H1 (cell line): Measurements from ENCODE around the gene UBALD1. TPM values are rescaled to one million over a fixed set of nuclear protein-coding genes. Genes with fewer than 3 reads are reported as not detected.

Experiments used
- CTCF ChIA-PET: fragments of 300-600 bp; sonication (Branson Sonifier 250); formaldehyde crosslinking; loops from one replicate; lab custom pipeline; 2021; ENCODE audit not compliant: partially characterized antibody; lab: Charles Lee
- POLR2A ChIA-PET: fragments of 300-600 bp; sonication (Branson Sonifier 250); formaldehyde crosslinking; loops from one replicate; lab custom pipeline; 2021; ENCODE audit warnings: inconsistent platforms; ENCODE audit not compliant: partially characterized antibody; lab: Charles Lee
- DNase-seq, 2 experiments: peaks; one replicate each; pipeline versions ENCODE4 v3.0.0 to v3.0.0-alpha.2; 2010 to 2022; ENCODE audit warnings: low spot score in 2 of 2, low read depth in 1 of 2, mixed read lengths in 1 of 2
- FAIRE-seq: peaks from 2 replicates; lab custom pipeline; 2011; peaks lifted over from hg19 to GRCh38; lab: Jason Lieb, UNC
- H2AFZ ChIP-seq: 2 replicates; pipeline ENCODE4 v1.8.1; 2012; ENCODE audit warnings: low read length, inconsistent platforms
- H2AK5ac ChIP-seq: 2 replicates; pipeline ENCODE4 v1.6.1; 2013; ENCODE audit warnings: low read depth, low read length
- H2BK120ac ChIP-seq: replicated peaks from 2 replicates; pipeline ENCODE3; 2013; ENCODE audit warnings: low read depth, low read length, inconsistent platforms
- H2BK12ac ChIP-seq: 2 replicates; pipeline ENCODE4 v1.6.1; 2013; ENCODE audit warnings: low read depth, low read length
- H2BK15ac ChIP-seq: 2 replicates; pipeline ENCODE4 v1.6.1; 2013; ENCODE audit warnings: low read length
- H2BK20ac ChIP-seq: 2 replicates; pipeline ENCODE4 v1.6.1; 2013; ENCODE audit warnings: low read length
- H2BK5ac ChIP-seq: 2 replicates; pipeline ENCODE4 v1.6.1; 2013; ENCODE audit warnings: low read depth, low read length
- H3K14ac ChIP-seq: 2 replicates; pipeline ENCODE4 v1.6.1; 2013; ENCODE audit warnings: inconsistent platforms; ENCODE audit not compliant: insufficient read length
- H3K18ac ChIP-seq: 2 replicates; pipeline ENCODE4 v1.6.1; 2013; ENCODE audit warnings: low read length; ENCODE audit errors: extremely low read depth
- H3K23ac ChIP-seq: 2 replicates; pipeline ENCODE4 v1.6.1; 2013; ENCODE audit warnings: inconsistent platforms; ENCODE audit not compliant: insufficient read length
- H3K23me2 ChIP-seq: 2 replicates; pipeline ENCODE4 v1.6.1; 2013; ENCODE audit warnings: low read depth, low read length
- H3K27ac ChIP-seq: 2 replicates; pipeline ENCODE4 v1.6.1; 2011; ENCODE audit warnings: low read depth, low read length, inconsistent platforms
- H3K27me3 ChIP-seq, 4 experiments: replicated peaks in 1 of 4; 1 replicate in 1 of 4; 2 replicates in 3 of 4; pipeline versions ENCODE4 v1.6.1 to v1.8.1; 2011 to 2013; ENCODE audit warnings: low read length in 3 of 4, mild to moderate bottlenecking in 3 of 4, inconsistent platforms in 2 of 4, mixed read lengths in 2 of 4, moderate library complexity in 1 of 4; ENCODE audit not compliant: control insufficient read depth in 3 of 4, insufficient read depth in 3 of 4; ENCODE audit errors: extremely low read depth in 1 of 4
- H3K36me3 ChIP-seq, 4 experiments: 2 replicates each; pipeline versions ENCODE4 v1.6.1 to v1.8.1; 2011 to 2013; ENCODE audit warnings: mild to moderate bottlenecking in 4 of 4, low read length in 3 of 4, moderate library complexity in 2 of 4, control low read depth in 1 of 4, inconsistent platforms in 1 of 4; ENCODE audit not compliant: insufficient read depth in 4 of 4, control insufficient read depth in 2 of 4
- H3K4ac ChIP-seq: replicated peaks from 2 replicates; pipeline ENCODE3; 2013; ENCODE audit warnings: low read length, low read depth, mixed read lengths, inconsistent platforms; ENCODE audit not compliant: insufficient read length
- H3K4me1 ChIP-seq, 4 experiments: replicated peaks in 1 of 4; 1 replicate in 1 of 4; 2 replicates in 3 of 4; pipeline versions ENCODE4 v1.6.1 to v1.8.1; 2011 to 2013; ENCODE audit warnings: low read length in 3 of 4, inconsistent platforms in 2 of 4, mixed read lengths in 1 of 4; ENCODE audit not compliant: insufficient read depth in 4 of 4, control insufficient read depth in 3 of 4
- H3K4me2 ChIP-seq, 2 experiments: 2 replicates each; pipeline versions ENCODE4 v1.6.1 to v1.8.1; 2011 to 2013; ENCODE audit warnings: low read depth in 2 of 2, low read length in 2 of 2, control low read depth in 1 of 2, inconsistent platforms in 1 of 2, mild to moderate bottlenecking in 1 of 2; ENCODE audit not compliant: insufficient read depth in 1 of 2
- H3K4me3 ChIP-seq, 4 experiments: fragments of 200-600, 300-600 bp in 1 of 4; sonication (generic), shearing (Covaris generic), sonication (Bioruptor Twin) in 1 of 4; 2 replicates each; pipeline versions ENCODE4 v1.5.1 to v1.8.1; 2011 to 2016; ENCODE audit warnings: low read length in 4 of 4, low read depth in 3 of 4, control low read depth in 2 of 4, inconsistent platforms in 2 of 4, mild to moderate bottlenecking in 2 of 4, mixed read lengths in 1 of 4, moderate library complexity in 1 of 4; ENCODE audit not compliant: insufficient read depth in 2 of 4; ENCODE audit errors: extremely low read depth in 1 of 4
- H3K56ac ChIP-seq: replicated peaks from 2 replicates; pipeline ENCODE3; 2013; ENCODE audit warnings: low read depth, mild to moderate bottlenecking, mixed read lengths, low read length, inconsistent platforms; ENCODE audit not compliant: insufficient read length
- H3K79me1 ChIP-seq: 2 replicates; pipeline ENCODE4 v1.6.1; 2013; ENCODE audit warnings: low read depth, low read length, control low read depth
- H3K79me2 ChIP-seq, 2 experiments: 2 replicates each; pipeline versions ENCODE4 v1.6.1 to v1.8.1; 2012 to 2013; ENCODE audit warnings: low read length in 2 of 2, mild to moderate bottlenecking in 2 of 2, inconsistent platforms in 1 of 2; ENCODE audit not compliant: insufficient read depth in 2 of 2, control insufficient read depth in 1 of 2
- H3K9ac ChIP-seq, 4 experiments: replicated peaks in 1 of 4; 1 replicate in 1 of 4; 2 replicates in 3 of 4; pipeline versions ENCODE4 v1.6.1 to v1.8.1; 2011 to 2013; ENCODE audit warnings: low read depth in 3 of 4, low read length in 3 of 4, control low read depth in 2 of 4, mild to moderate bottlenecking in 2 of 4, moderate library complexity in 2 of 4, inconsistent platforms in 1 of 4; ENCODE audit errors: extremely low read depth in 1 of 4
- H3K9me3 ChIP-seq, 2 experiments: 2 replicates each; pipeline versions ENCODE4 v1.6.1 to v1.8.1; 2012 to 2013; ENCODE audit warnings: mild to moderate bottlenecking in 2 of 2, moderate library complexity in 2 of 2, control low read depth in 1 of 2, inconsistent platforms in 1 of 2, low read depth in 1 of 2, low read length in 1 of 2, mixed read lengths in 1 of 2; ENCODE audit not compliant: insufficient read depth in 2 of 2
- H4K20me1 ChIP-seq, 2 experiments: replicated peaks in 1 of 2; 2 replicates each; pipeline versions ENCODE3 to v1.8.1; 2011 to 2013; ENCODE audit warnings: inconsistent platforms in 2 of 2, low read length in 2 of 2, mild to moderate bottlenecking in 1 of 2; ENCODE audit not compliant: insufficient read depth in 2 of 2, control insufficient read depth in 1 of 2
- H4K5ac ChIP-seq: 2 replicates; pipeline ENCODE4 v1.6.1; 2013; ENCODE audit warnings: low read length, low read depth, mixed read lengths, inconsistent platforms; ENCODE audit not compliant: insufficient read length
- H4K8ac ChIP-seq: 2 replicates; pipeline ENCODE4 v1.8.0; 2013; ENCODE audit warnings: mild to moderate bottlenecking, moderate library complexity, low read length, inconsistent platforms; ENCODE audit not compliant: insufficient read depth; ENCODE audit errors: extremely low read depth
- H4K91ac ChIP-seq: replicated peaks from 2 replicates; pipeline ENCODE3; 2013; ENCODE audit warnings: low read length, mixed read lengths, inconsistent platforms; ENCODE audit not compliant: insufficient read length
- ATF2 ChIP-seq: IDR thresholded peaks from 2 replicates; pipeline ENCODE4 v1.6.1; 2012; ENCODE audit warnings: low read length, inconsistent platforms
- CTCF ChIP-seq, 3 experiments: IDR thresholded peaks; 1 replicate in 2 of 3; 2 replicates in 1 of 3; pipeline versions ENCODE4 v1.5.1 to v1.6.1; 2011; ENCODE audit warnings: low read length in 3 of 3, mild to moderate bottlenecking in 3 of 3, inconsistent platforms in 2 of 3, low read depth in 1 of 3, moderate library complexity in 1 of 3; ENCODE audit not compliant: insufficient read depth in 1 of 3; ENCODE audit errors: control extremely low read depth in 1 of 3
- EP300 ChIP-seq, 2 experiments: IDR thresholded peaks; 1 replicate in 1 of 2; 2 replicates in 1 of 2; pipeline ENCODE4 v1.6.1; 2011 to 2012; ENCODE audit warnings: low read depth in 2 of 2, low read length in 2 of 2, mild to moderate bottlenecking in 2 of 2, borderline replicate concordance in 1 of 2, inconsistent platforms in 1 of 2, moderate library complexity in 1 of 2
- KDM4A ChIP-seq: IDR thresholded peaks from one replicate; pipeline ENCODE4 v1.7.1; 2012; ENCODE audit warnings: low read depth, mild to moderate bottlenecking, moderate library complexity, low read length, inconsistent platforms; ENCODE audit not compliant: severe bottlenecking
- MAFK ChIP-seq: IDR thresholded peaks from 2 replicates; pipeline ENCODE4 v1.6.1; 2012; ENCODE audit warnings: low read depth, mild to moderate bottlenecking, improper control_type of control experiment, low read length
- MAX ChIP-seq: IDR thresholded peaks from 2 replicates; pipeline ENCODE4 v1.6.1; 2012; ENCODE audit warnings: inconsistent platforms
- POU5F1 ChIP-seq: IDR thresholded peaks from 2 replicates; pipeline ENCODE4 v1.6.1; 2011; ENCODE audit warnings: low read depth, mild to moderate bottlenecking, low read length, moderate library complexity
- SRF ChIP-seq: IDR thresholded peaks from 2 replicates; pipeline ENCODE4 v1.6.1; 2011; ENCODE audit warnings: mild to moderate bottlenecking, low read depth, low read length, moderate library complexity
- WGBS, 2 experiments: shearing (Covaris generic) in 1 of 2; methylation state at CpG; one replicate each; pipeline versions ENCODE4 v1.1.6 to v1.1.7; 2013 to 2015; ENCODE audit warnings: low lambda C conversion rate in 2 of 2, mixed read lengths in 2 of 2, inconsistent platforms in 1 of 2, low coverage in 1 of 2, missing lambda C conversion rate in 1 of 2; ENCODE audit not compliant: insufficient replicate concordance in 2 of 2, insufficient coverage in 1 of 2, insufficient read length in 1 of 2; ENCODE audit errors: extremely low coverage in 1 of 2, missing lambda C conversion rate in 1 of 2; 5-methylcytosine and 5-hydroxymethylcytosine counted together
- polyA plus RNA-seq, 7 experiments: library from polyadenylated mRNA; depleted of rRNA in 3 of 7; stranded (reverse) in 5 of 7; unstranded in 2 of 7; fragments of >200 nt in 5 of 7; fragments of 200-250 nt in 2 of 7; gene quantifications; 1 replicate in 5 of 7; 2 replicates in 1 of 7; 4 replicates in 1 of 7; pipeline versions ENCODE4 v1.2.1 to v1.2.3, GENCODE V29; 2011 to 2013; ENCODE audit warnings: missing spikeins in 2 of 7, mixed read lengths in 2 of 7
- total RNA-seq: library from RNA; stranded (reverse); fragmentation: NEBNext Ultra II Directional; extraction: Animal tissue kit (Norgen Biotek cat#: 25700); gene quantifications from 2 replicates; pipeline ENCODE4 v1.2.1, GENCODE V29; 2021

UBALD1 gene
- total and polyA plus RNA-seq, 2 of the 8 experiments (the other 6 are each of a cell fraction or from before 2014, with no cell fraction given): 28.6 to 62.0 TPM

GRCh38 chr16:4651827-4652226, 37.1 kb upstream of the UBALD1 start:
- no peak overlapping the region for H3K4ac ChIP-seq
- no peak overlapping the region for H3K27ac ChIP-seq
- no peak for FAIRE-seq
- no peak overlapping the region for H4K8ac ChIP-seq
- ChIA-PET CTCF (interaction anchor here (0.7 to 2.9 kb wide), 11 partner anchors 9 to 144 kb away, joined by 3 to 49 read pairs (median 4); partner anchors contain the start of gene MGRN1), POLR2A (interaction anchor here (0.5 to 1.3 kb wide), 2 partner anchors 18 to 22 kb away, joined by 3 to 4 read pairs; no protein-coding TSS in a partner anchor)
- H3K56ac ChIP-seq: no peak overlapping the region
- no peaks in the 10 kb centered on the region for H3K9me3 ChIP-seq
- H3K4me2 ChIP-seq: no peak overlapping the region
- no peak overlapping the region for H2BK15ac ChIP-seq
- H4K20me1 ChIP-seq: peaks cover 9 to 16% of the 10 kb centered on the region in 2 experiments
- H3K4me1 ChIP-seq: peaks cover 0 to 2% (median 0%) of the 10 kb centered on the region in 4 experiments; a peak in 2 of 7 replicates
- WGBS, 2 experiments: 90% methylated on average over 12 of the region's 13 CpGs; no CpG with 5 or more reads in 1 of the 2 experiments
- no peak overlapping the region for H2BK12ac ChIP-seq
- H2AFZ ChIP-seq: no peak overlapping the region
- H3K23ac ChIP-seq: no peak overlapping the region
- H2BK5ac ChIP-seq: no peak overlapping the region
- H4K91ac ChIP-seq: no peak overlapping the region
- TF ChIP-seq MAX (no peak), KDM4A (no peak), ATF2 (no peak), MAFK (no peak), CTCF (IDR thresholded peaks at IDR 0.05; ENCODE audit: control extremely low read depth in 1 of 3, insufficient read depth in 1 of 3, low read depth in 1 of 3, low read length in 3 of 3) (no peak), SRF (no peak), EP300 (IDR thresholded peaks at IDR 0.05; ENCODE audit: borderline replicate concordance in 1 of 2, low read depth in 2 of 2, low read length in 2 of 2) (no peak), POU5F1 (no peak)
- no peak overlapping the region for H3K14ac ChIP-seq
- no peak for DNase-seq
- H3K36me3 ChIP-seq: peaks cover 0 to 15% (median 7%) of the 10 kb centered on the region in 4 experiments; a peak in 7 of 8 replicates
- H3K18ac ChIP-seq: no peak overlapping the region
- H3K27me3 ChIP-seq: no peaks in the 10 kb centered on the region
- no peaks in the 10 kb centered on the region for H3K23me2 ChIP-seq
- no peak overlapping the region for H2BK20ac ChIP-seq
- peaks cover 0 to 10% of the 10 kb centered on the region in 2 experiments; a peak in 2 of 4 replicates for H3K79me2 ChIP-seq
- H2BK120ac ChIP-seq: no peak overlapping the region
- H2AK5ac ChIP-seq: no peak overlapping the region
- H3K4me3 ChIP-seq: no peak overlapping the region
- H3K9ac ChIP-seq: no peak overlapping the region
- no peak overlapping the region for H4K5ac ChIP-seq
- peaks cover 9% of the 10 kb centered on the region for H3K79me1 ChIP-seq
